GM12878 (cell line): ENCODE results near the gene SPI1.
"Not testable (repeated sequence)": the region's sequence is repeated elsewhere in the genome, so short reads cannot be mapped to it uniquely, and the experiment has no call there.

ENCODE experiments used
- EZH2 ChIP-seq: IDR thresholded peaks from 2 replicates; pipeline ENCODE4 v1.6.1; 2012; ENCODE audit warnings: low read depth, mild to moderate bottlenecking, control low read depth, inconsistent platforms, low read length, borderline replicate concordance; ENCODE audit not compliant: control insufficient read depth
- HCFC1 ChIP-seq: fragments of 150-350 bp; IDR thresholded peaks from 2 replicates; pipeline ENCODE4 v1.6.1; 2014; ENCODE audit warnings: low read length
- MYB ChIP-seq: fragments of 150-350 bp; IDR thresholded peaks from 2 replicates; pipeline ENCODE4 v1.6.1; 2014; ENCODE audit warnings: mild to moderate bottlenecking, low read depth, low read length, borderline replicate concordance
- SIN3A ChIP-seq: IDR thresholded peaks from 2 replicates; pipeline ENCODE4 v1.6.1; 2012; ENCODE audit warnings: low read depth, low read length, improper control_type of control experiment
- TF ChIP-seq, protein P1 (sequence below), 3 experiments: IDR thresholded peaks in 2 of 3; conservative IDR thresholded peaks in 1 of 3; 2 replicates each; pipeline ENCODE4 v1.5.1; 2011; ENCODE audit warnings: low read depth in 3 of 3, low read length in 3 of 3, mild to moderate bottlenecking in 3 of 3, control low read depth in 2 of 3, moderate library complexity in 2 of 3, inconsistent platforms in 1 of 3, mixed read lengths in 1 of 3; ENCODE audit not compliant: control insufficient read depth in 2 of 3, insufficient read depth in 1 of 3; ENCODE audit errors: extremely low read depth in 1 of 3

- not testable (repeated sequence) for TF ChIP-seq HCFC1, SIN3A, EZH2, MYB
- TF ChIP-seq, protein P1, sequence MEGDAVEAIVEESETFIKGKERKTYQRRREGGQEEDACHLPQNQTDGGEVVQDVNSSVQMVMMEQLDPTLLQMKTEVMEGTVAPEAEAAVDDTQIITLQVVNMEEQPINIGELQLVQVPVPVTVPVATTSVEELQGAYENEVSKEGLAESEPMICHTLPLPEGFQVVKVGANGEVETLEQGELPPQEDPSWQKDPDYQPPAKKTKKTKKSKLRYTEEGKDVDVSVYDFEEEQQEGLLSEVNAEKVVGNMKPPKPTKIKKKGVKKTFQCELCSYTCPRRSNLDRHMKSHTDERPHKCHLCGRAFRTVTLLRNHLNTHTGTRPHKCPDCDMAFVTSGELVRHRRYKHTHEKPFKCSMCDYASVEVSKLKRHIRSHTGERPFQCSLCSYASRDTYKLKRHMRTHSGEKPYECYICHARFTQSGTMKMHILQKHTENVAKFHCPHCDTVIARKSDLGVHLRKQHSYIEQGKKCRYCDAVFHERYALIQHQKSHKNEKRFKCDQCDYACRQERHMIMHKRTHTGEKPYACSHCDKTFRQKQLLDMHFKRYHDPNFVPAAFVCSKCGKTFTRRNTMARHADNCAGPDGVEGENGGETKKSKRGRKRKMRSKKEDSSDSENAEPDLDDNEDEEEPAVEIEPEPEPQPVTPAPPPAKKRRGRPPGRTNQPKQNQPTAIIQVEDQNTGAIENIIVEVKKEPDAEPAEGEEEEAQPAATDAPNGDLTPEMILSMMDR (IDR thresholded peaks at IDR 0.05 in 2 of 3, conservative IDR thresholded peaks at IDR 0.05 in 1 of 3; ENCODE audit: control insufficient read depth in 2 of 3, extremely low read depth in 1 of 3, insufficient read depth in 1 of 3, low read depth in 3 of 3, low read length in 3 of 3): not testable (repeated sequence)
These were observed 61.8 kb downstream of the SPI1 start for GRCh38 chr11:47316501-47316900.
